ENCODE results near the gene ITGA2B. TPM values are rescaled to one million over a fixed set of nuclear protein-coding genes. Genes with fewer than 3 reads are reported as not detected.
A peak's percentile ranks its signal among the peaks of the same experiment; 100 is the strongest.

ITGA2B gene
- total and polyA plus RNA-seq, 2 of the 13 experiments (the other 11 are each of a cell fraction or from before 2014, with no cell fraction given) = 0.38 to 1.1 TPM

DNA sequence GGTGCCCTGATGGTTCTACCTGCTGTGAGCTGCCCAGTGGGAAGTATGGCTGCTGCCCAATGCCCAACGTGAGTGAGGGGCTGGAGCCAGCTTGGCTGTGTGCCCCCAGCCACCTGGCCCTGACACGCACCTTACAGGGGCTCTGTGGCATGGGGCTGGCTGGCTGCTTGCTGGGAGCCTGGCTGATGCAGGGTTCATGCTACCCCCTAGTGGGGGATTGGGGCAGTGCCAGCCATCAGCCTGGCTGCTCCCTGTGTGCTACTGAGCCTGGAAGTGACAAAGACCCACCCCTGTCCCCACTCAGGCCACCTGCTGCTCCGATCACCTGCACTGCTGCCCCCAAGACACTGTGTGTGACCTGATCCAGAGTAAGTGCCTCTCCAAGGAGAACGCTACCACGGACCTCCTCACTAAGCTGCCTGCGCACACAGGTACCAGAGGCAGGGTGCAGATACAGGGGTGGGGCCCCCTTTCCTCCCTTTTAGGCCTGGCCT is 38.7 kb downstream of the ITGA2B start (continued):
- TF ChIP-seq, protein P1, sequence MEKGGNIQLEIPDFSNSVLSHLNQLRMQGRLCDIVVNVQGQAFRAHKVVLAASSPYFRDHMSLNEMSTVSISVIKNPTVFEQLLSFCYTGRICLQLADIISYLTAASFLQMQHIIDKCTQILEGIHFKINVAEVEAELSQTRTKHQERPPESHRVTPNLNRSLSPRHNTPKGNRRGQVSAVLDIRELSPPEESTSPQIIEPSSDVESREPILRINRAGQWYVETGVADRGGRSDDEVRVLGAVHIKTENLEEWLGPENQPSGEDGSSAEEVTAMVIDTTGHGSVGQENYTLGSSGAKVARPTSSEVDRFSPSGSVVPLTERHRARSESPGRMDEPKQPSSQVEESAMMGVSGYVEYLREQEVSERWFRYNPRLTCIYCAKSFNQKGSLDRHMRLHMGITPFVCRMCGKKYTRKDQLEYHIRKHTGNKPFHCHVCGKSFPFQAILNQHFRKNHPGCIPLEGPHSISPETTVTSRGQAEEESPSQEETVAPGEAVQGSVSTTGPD (CRISPR knock-in tag; IDR thresholded peaks at IDR 0.05) = no peak
- TF ChIP-seq, protein P2, sequence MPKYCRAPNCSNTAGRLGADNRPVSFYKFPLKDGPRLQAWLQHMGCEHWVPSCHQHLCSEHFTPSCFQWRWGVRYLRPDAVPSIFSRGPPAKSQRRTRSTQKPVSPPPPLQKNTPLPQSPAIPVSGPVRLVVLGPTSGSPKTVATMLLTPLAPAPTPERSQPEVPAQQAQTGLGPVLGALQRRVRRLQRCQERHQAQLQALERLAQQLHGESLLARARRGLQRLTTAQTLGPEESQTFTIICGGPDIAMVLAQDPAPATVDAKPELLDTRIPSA (CRISPR knock-in tag; IDR thresholded peaks at IDR 0.05; ENCODE audit: borderline replicate concordance) = no peak
- TF ChIP-seq SRY (CRISPR knock-in tag; IDR thresholded peaks at IDR 0.05) (no peak), FOXM1 (CRISPR knock-in tag; IDR thresholded peaks at IDR 0.05) (0 out of 2 replicates have a peak, but pooled peaks have one; percentile 25), RFX5 (IDR thresholded peaks at IDR 0.05; ENCODE audit: low read depth, low read length) (0 out of 2 replicates have a peak, but pooled peaks have one; percentile 7), RBM39 (IDR thresholded peaks at IDR 0.05; ENCODE audit: low read depth, low read length, poor library complexity, severe bottlenecking) (peak; percentile 32), ISL2 (CRISPR knock-in tag; IDR thresholded peaks at IDR 0.05) (no peak), ZNF577 (CRISPR knock-in tag; IDR thresholded peaks at IDR 0.05; ENCODE audit: borderline replicate concordance, low read depth) (no peak), ZNF614 (CRISPR knock-in tag; IDR thresholded peaks at IDR 0.05; ENCODE audit: borderline replicate concordance) (peak; percentile 81; the same call in 1 of the 2 replicates), ZIK1 (CRISPR knock-in tag; IDR thresholded peaks at IDR 0.05; ENCODE audit: borderline replicate concordance, low read depth) (no peak), POLR2A (IDR thresholded peaks at IDR 0.05; ENCODE audit: insufficient read depth in 1 of 2, low read depth in 2 of 2, low read length in 2 of 2) (no peak), SRSF9 (IDR thresholded peaks at IDR 0.05; ENCODE audit: borderline replicate concordance, insufficient read depth, low read depth, low read length, poor library complexity, severe bottlenecking) (no peak), EHMT2 (IDR thresholded peaks at IDR 0.05; ENCODE audit: borderline replicate concordance, low read depth, low read length) (no peak), IKZF1 (IDR thresholded peaks at IDR 0.05) (no peak)
- TF ChIP-seq, protein P3, sequence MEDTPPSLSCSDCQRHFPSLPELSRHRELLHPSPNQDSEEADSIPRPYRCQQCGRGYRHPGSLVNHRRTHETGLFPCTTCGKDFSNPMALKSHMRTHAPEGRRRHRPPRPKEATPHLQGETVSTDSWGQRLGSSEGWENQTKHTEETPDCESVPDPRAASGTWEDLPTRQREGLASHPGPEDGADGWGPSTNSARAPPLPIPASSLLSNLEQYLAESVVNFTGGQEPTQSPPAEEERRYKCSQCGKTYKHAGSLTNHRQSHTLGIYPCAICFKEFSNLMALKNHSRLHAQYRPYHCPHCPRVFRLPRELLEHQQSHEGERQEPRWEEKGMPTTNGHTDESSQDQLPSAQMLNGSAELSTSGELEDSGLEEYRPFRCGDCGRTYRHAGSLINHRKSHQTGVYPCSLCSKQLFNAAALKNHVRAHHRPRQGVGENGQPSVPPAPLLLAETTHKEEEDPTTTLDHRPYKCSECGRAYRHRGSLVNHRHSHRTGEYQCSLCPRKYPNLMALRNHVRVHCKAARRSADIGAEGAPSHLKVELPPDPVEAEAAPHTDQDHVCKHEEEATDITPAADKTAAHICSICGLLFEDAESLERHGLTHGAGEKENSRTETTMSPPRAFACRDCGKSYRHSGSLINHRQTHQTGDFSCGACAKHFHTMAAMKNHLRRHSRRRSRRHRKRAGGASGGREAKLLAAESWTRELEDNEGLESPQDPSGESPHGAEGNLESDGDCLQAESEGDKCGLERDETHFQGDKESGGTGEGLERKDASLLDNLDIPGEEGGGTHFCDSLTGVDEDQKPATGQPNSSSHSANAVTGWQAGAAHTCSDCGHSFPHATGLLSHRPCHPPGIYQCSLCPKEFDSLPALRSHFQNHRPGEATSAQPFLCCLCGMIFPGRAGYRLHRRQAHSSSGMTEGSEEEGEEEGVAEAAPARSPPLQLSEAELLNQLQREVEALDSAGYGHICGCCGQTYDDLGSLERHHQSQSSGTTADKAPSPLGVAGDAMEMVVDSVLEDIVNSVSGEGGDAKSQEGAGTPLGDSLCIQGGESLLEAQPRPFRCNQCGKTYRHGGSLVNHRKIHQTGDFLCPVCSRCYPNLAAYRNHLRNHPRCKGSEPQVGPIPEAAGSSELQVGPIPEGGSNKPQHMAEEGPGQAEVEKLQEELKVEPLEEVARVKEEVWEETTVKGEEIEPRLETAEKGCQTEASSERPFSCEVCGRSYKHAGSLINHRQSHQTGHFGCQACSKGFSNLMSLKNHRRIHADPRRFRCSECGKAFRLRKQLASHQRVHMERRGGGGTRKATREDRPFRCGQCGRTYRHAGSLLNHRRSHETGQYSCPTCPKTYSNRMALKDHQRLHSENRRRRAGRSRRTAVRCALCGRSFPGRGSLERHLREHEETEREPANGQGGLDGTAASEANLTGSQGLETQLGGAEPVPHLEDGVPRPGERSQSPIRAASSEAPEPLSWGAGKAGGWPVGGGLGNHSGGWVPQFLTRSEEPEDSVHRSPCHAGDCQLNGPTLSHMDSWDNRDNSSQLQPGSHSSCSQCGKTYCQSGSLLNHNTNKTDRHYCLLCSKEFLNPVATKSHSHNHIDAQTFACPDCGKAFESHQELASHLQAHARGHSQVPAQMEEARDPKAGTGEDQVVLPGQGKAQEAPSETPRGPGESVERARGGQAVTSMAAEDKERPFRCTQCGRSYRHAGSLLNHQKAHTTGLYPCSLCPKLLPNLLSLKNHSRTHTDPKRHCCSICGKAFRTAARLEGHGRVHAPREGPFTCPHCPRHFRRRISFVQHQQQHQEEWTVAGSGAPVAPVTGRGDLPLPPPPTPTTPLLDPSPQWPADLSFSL (CRISPR knock-in tag; IDR thresholded peaks at IDR 0.05) = no peak
- TF ChIP-seq, protein P4, sequence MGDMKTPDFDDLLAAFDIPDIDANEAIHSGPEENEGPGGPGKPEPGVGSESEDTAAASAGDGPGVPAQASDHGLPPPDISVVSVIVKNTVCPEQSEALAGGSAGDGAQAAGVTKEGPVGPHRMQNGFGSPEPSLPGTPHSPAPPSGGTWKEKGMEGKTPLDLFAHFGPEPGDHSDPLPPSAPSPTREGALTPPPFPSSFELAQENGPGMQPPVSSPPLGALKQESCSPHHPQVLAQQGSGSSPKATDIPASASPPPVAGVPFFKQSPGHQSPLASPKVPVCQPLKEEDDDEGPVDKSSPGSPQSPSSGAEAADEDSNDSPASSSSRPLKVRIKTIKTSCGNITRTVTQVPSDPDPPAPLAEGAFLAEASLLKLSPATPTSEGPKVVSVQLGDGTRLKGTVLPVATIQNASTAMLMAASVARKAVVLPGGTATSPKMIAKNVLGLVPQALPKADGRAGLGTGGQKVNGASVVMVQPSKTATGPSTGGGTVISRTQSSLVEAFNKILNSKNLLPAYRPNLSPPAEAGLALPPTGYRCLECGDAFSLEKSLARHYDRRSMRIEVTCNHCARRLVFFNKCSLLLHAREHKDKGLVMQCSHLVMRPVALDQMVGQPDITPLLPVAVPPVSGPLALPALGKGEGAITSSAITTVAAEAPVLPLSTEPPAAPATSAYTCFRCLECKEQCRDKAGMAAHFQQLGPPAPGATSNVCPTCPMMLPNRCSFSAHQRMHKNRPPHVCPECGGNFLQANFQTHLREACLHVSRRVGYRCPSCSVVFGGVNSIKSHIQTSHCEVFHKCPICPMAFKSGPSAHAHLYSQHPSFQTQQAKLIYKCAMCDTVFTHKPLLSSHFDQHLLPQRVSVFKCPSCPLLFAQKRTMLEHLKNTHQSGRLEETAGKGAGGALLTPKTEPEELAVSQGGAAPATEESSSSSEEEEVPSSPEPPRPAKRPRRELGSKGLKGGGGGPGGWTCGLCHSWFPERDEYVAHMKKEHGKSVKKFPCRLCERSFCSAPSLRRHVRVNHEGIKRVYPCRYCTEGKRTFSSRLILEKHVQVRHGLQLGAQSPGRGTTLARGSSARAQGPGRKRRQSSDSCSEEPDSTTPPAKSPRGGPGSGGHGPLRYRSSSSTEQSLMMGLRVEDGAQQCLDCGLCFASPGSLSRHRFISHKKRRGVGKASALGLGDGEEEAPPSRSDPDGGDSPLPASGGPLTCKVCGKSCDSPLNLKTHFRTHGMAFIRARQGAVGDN (CRISPR knock-in tag; IDR thresholded peaks at IDR 0.05) = peak; percentile 52
